GM12878 (cell line): Measurements from ENCODE around the gene PLCB2. TPM values are rescaled to one million over a fixed set of nuclear protein-coding genes. Genes with fewer than 3 reads are reported as not detected.

Experiments used
- ATF2 ChIP-seq: IDR thresholded peaks from 2 replicates; pipeline ENCODE4 v1.6.1; 2012; ENCODE audit warnings: low read length, inconsistent platforms
- CREB1 ChIP-seq: IDR thresholded peaks from 2 replicates; pipeline ENCODE4 v1.6.1; 2012; ENCODE audit warnings: low read depth, mild to moderate bottlenecking, inconsistent platforms
- IKZF1 ChIP-seq: fragments of 450-650 bp; conservative IDR thresholded peaks from 2 replicates; pipeline ENCODE4 v1.6.1; 2017; ENCODE audit warnings: antibody characterized with exemption, mild to moderate bottlenecking
- MXI1 ChIP-seq: fragments of 150-350 bp; IDR thresholded peaks from 2 replicates; pipeline ENCODE4 v1.6.1; 2011; ENCODE audit warnings: low read depth, mild to moderate bottlenecking, inconsistent platforms, low read length, improper control_type of control experiment
- POU2F2 ChIP-seq: IDR thresholded peaks from 3 replicates; pipeline ENCODE4 v1.6.1; 2011; ENCODE audit warnings: low read depth, mild to moderate bottlenecking, low read length, borderline replicate concordance
- SMC3 ChIP-seq: IDR thresholded peaks from 2 replicates; pipeline ENCODE4 v1.6.1; 2011; ENCODE audit warnings: low read length, improper control_type of control experiment, borderline replicate concordance
- SUZ12 ChIP-seq: fragments of 200-600 bp; sonication (generic); IDR thresholded peaks from one replicate; pipeline ENCODE4 v1.6.1; 2018; ENCODE audit warnings: antibody characterized with exemption, mild to moderate bottlenecking; ENCODE audit not compliant: unreplicated experiment
- TBL1XR1 ChIP-seq: IDR thresholded peaks from 2 replicates; pipeline ENCODE4 v1.6.1; 2012; ENCODE audit warnings: low read depth, low read length, improper control_type of control experiment
- TCF3 ChIP-seq: IDR thresholded peaks from 2 replicates; pipeline ENCODE4 v1.6.1; 2012; ENCODE audit warnings: low read depth, mild to moderate bottlenecking, low read length, borderline replicate concordance; ENCODE audit not compliant: insufficient read depth
- polyA plus RNA-seq, 11 experiments: library from polyadenylated mRNA; depleted of rRNA in 4 of 11; unstranded in 6 of 11; stranded (reverse) in 5 of 11; fragments of >200 nt; fragmentation: Nextera tagmentation in 4 of 11; fragmentation: Illumina TruSeq in 1 of 11; extraction: Ambion mirVana in 4 of 11; extraction: Trizol in 1 of 11; gene quantifications; 1 replicate in 1 of 11; 2 replicates in 10 of 11; pipeline versions ENCODE4 v1.2.1 to v1.2.3, GENCODE V29; 2011 to 2016; ENCODE audit warnings: inconsistent platforms in 2 of 11, missing spikeins in 2 of 11, low read depth in 1 of 11
- total RNA-seq, 4 experiments: library from RNA; depleted of rRNA in 3 of 4; stranded (reverse); fragments of >200 nt in 3 of 4; fragmentation: Illumina TruSeq in 1 of 4; extraction: Trizol in 1 of 4; gene quantifications; 2 replicates each; pipeline versions ENCODE4 v1.2.1 to v1.2.3, GENCODE V29; 2013 to 2021
- TF ChIP-seq, protein P1 (sequence below): IDR thresholded peaks from 2 replicates; pipeline ENCODE4 v1.6.1; 2012; ENCODE audit warnings: improper control_type of control experiment, low read depth, low read length; ENCODE audit not compliant: insufficient replicate concordance
- TF ChIP-seq, protein P2 (sequence below): fragments of 150-350 bp; IDR thresholded peaks from 2 replicates; pipeline ENCODE4 v1.6.1; 2016; ENCODE audit warnings: low read depth, low read length
- TF ChIP-seq, protein P3 (sequence below), 3 experiments: IDR thresholded peaks in 2 of 3; conservative IDR thresholded peaks in 1 of 3; 2 replicates each; pipeline ENCODE4 v1.5.1; 2011; ENCODE audit warnings: low read depth in 3 of 3, low read length in 3 of 3, mild to moderate bottlenecking in 3 of 3, control low read depth in 2 of 3, moderate library complexity in 2 of 3, inconsistent platforms in 1 of 3, mixed read lengths in 1 of 3; ENCODE audit not compliant: control insufficient read depth in 2 of 3, insufficient read depth in 1 of 3; ENCODE audit errors: extremely low read depth in 1 of 3
- TF ChIP-seq, protein P4 (sequence below): fragments of 450-650 bp; IDR thresholded peaks from 2 replicates; pipeline ENCODE4 v1.6.1; 2016; ENCODE audit warnings: mild to moderate bottlenecking

The PLCB2 gene
- total and polyA plus RNA-seq, 10 of the 15 experiments (the other 5 are each of a cell fraction or from before 2014, with no cell fraction given), result 1.2 to 39.4 (median 10.7) TPM

- TF ChIP-seq, protein P1, sequence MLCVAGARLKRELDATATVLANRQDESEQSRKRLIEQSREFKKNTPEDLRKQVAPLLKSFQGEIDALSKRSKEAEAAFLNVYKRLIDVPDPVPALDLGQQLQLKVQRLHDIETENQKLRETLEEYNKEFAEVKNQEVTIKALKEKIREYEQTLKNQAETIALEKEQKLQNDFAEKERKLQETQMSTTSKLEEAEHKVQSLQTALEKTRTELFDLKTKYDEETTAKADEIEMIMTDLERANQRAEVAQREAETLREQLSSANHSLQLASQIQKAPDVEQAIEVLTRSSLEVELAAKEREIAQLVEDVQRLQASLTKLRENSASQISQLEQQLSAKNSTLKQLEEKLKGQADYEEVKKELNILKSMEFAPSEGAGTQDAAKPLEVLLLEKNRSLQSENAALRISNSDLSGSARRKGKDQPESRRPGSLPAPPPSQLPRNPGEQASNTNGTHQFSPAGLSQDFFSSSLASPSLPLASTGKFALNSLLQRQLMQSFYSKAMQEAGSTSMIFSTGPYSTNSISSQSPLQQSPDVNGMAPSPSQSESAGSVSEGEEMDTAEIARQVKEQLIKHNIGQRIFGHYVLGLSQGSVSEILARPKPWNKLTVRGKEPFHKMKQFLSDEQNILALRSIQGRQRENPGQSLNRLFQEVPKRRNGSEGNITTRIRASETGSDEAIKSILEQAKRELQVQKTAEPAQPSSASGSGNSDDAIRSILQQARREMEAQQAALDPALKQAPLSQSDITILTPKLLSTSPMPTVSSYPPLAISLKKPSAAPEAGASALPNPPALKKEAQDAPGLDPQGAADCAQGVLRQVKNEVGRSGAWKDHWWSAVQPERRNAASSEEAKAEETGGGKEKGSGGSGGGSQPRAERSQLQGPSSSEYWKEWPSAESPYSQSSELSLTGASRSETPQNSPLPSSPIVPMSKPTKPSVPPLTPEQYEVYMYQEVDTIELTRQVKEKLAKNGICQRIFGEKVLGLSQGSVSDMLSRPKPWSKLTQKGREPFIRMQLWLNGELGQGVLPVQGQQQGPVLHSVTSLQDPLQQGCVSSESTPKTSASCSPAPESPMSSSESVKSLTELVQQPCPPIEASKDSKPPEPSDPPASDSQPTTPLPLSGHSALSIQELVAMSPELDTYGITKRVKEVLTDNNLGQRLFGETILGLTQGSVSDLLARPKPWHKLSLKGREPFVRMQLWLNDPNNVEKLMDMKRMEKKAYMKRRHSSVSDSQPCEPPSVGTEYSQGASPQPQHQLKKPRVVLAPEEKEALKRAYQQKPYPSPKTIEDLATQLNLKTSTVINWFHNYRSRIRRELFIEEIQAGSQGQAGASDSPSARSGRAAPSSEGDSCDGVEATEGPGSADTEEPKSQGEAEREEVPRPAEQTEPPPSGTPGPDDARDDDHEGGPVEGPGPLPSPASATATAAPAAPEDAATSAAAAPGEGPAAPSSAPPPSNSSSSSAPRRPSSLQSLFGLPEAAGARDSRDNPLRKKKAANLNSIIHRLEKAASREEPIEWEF, result no peak
- TF ChIP-seq POU2F2 (peak; percentile 63; the same call in 1 of the 3 replicates), SUZ12 (no peak), MXI1 (no peak), SMC3 (peak; percentile 70), CREB1 (no peak), ATF2 (no peak), TBL1XR1 (no peak), TCF3 (no peak), IKZF1 (peak; percentile 24; the same call in 1 of the 2 replicates)
- TF ChIP-seq, protein P2, sequence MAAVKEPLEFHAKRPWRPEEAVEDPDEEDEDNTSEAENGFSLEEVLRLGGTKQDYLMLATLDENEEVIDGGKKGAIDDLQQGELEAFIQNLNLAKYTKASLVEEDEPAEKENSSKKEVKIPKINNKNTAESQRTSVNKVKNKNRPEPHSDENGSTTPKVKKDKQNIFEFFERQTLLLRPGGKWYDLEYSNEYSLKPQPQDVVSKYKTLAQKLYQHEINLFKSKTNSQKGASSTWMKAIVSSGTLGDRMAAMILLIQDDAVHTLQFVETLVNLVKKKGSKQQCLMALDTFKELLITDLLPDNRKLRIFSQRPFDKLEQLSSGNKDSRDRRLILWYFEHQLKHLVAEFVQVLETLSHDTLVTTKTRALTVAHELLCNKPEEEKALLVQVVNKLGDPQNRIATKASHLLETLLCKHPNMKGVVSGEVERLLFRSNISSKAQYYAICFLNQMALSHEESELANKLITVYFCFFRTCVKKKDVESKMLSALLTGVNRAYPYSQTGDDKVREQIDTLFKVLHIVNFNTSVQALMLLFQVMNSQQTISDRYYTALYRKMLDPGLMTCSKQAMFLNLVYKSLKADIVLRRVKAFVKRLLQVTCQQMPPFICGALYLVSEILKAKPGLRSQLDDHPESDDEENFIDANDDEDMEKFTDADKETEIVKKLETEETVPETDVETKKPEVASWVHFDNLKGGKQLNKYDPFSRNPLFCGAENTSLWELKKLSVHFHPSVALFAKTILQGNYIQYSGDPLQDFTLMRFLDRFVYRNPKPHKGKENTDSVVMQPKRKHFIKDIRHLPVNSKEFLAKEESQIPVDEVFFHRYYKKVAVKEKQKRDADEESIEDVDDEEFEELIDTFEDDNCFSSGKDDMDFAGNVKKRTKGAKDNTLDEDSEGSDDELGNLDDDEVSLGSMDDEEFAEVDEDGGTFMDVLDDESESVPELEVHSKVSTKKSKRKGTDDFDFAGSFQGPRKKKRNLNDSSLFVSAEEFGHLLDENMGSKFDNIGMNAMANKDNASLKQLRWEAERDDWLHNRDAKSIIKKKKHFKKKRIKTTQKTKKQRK, result no peak
- TF ChIP-seq, protein P3, sequence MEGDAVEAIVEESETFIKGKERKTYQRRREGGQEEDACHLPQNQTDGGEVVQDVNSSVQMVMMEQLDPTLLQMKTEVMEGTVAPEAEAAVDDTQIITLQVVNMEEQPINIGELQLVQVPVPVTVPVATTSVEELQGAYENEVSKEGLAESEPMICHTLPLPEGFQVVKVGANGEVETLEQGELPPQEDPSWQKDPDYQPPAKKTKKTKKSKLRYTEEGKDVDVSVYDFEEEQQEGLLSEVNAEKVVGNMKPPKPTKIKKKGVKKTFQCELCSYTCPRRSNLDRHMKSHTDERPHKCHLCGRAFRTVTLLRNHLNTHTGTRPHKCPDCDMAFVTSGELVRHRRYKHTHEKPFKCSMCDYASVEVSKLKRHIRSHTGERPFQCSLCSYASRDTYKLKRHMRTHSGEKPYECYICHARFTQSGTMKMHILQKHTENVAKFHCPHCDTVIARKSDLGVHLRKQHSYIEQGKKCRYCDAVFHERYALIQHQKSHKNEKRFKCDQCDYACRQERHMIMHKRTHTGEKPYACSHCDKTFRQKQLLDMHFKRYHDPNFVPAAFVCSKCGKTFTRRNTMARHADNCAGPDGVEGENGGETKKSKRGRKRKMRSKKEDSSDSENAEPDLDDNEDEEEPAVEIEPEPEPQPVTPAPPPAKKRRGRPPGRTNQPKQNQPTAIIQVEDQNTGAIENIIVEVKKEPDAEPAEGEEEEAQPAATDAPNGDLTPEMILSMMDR (IDR thresholded peaks at IDR 0.05 in 2 of 3, conservative IDR thresholded peaks at IDR 0.05 in 1 of 3; ENCODE audit: control insufficient read depth in 2 of 3, extremely low read depth in 1 of 3, insufficient read depth in 1 of 3, low read depth in 3 of 3, low read length in 3 of 3), result peak; percentile 68 to 79 (median 70)
- TF ChIP-seq, protein P4, sequence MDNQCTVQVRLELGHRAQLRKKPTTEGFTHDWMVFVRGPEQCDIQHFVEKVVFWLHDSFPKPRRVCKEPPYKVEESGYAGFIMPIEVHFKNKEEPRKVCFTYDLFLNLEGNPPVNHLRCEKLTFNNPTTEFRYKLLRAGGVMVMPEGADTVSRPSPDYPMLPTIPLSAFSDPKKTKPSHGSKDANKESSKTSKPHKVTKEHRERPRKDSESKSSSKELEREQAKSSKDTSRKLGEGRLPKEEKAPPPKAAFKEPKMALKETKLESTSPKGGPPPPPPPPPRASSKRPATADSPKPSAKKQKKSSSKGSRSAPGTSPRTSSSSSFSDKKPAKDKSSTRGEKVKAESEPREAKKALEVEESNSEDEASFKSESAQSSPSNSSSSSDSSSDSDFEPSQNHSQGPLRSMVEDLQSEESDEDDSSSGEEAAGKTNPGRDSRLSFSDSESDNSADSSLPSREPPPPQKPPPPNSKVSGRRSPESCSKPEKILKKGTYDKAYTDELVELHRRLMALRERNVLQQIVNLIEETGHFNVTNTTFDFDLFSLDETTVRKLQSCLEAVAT, result no peak
Observed at GRCh38 chr15:40310001-40310959, 2.5 kb upstream of the PLCB2 start (continued).
